WTC11 (cell line): ENCODE data around the gene CST6. TPM values are rescaled to one million over a fixed set of nuclear protein-coding genes. Genes with fewer than 3 reads are reported as not detected.

Experiments
- ATAC-seq: fragments of 200-7000 bp; cut with Tn5 transposase; 2 replicates; pipeline ENCODE4 v1.10.0; 2021; ENCODE audit warnings: mild to moderate bottlenecking, moderate library complexity
- CTCF ChIA-PET: fragments of 300-600 bp; sonication (Branson Sonifier 250); formaldehyde crosslinking; loops from one replicate; lab custom pipeline; 2021; ENCODE audit warnings: antibody characterized with exemption; lab: Charles Lee
- POLR2A ChIA-PET: fragments of 350-600 bp; sonication (Branson Sonifier 250); formaldehyde crosslinking; loops from one replicate; lab custom pipeline; 2021; ENCODE audit warnings: antibody characterized with exemption; lab: Charles Lee
- DNase-seq: peaks from one replicate; pipeline ENCODE4 v3.0.0; 2021; ENCODE audit warnings: low spot score
- H3K27ac Mint-ChIP-seq: 2 replicates; pipeline ENCODE4 v1.8.0; 2021; ENCODE audit warnings: mixed read lengths
- H3K27me3 Mint-ChIP-seq: 2 replicates; pipeline ENCODE4 v1.8.0; 2021; ENCODE audit warnings: low read depth, mild to moderate bottlenecking, moderate library complexity, mixed read lengths
- H3K36me3 Mint-ChIP-seq: 2 replicates; pipeline ENCODE4 v1.8.0; 2021; ENCODE audit warnings: mixed read lengths
- H3K4me1 Mint-ChIP-seq: 2 replicates; pipeline ENCODE4 v1.8.0; 2022; ENCODE audit warnings: mixed read lengths
- H3K4me3 Mint-ChIP-seq: 2 replicates; pipeline ENCODE4 v1.8.0; 2021; ENCODE audit warnings: mild to moderate bottlenecking, moderate library complexity, mixed read lengths
- H3K9me3 Mint-ChIP-seq: 2 replicates; pipeline ENCODE4 v1.8.0; 2021; ENCODE audit warnings: mixed read lengths
- ATF6 ChIP-seq: sonication (generic); formaldehyde crosslinking; IDR thresholded peaks from 2 replicates; pipeline ENCODE4 v1.8.1; 2023; ENCODE audit warnings: mild to moderate bottlenecking, missing genetic modification reagents
- EMX1 ChIP-seq: fragments of 250-450 bp; sonication (Bioruptor Pico); IDR thresholded peaks from 2 replicates; pipeline ENCODE4 v1.8.0; 2021; ENCODE audit warnings: mild to moderate bottlenecking
- FOXP1 ChIP-seq: sonication (generic); formaldehyde crosslinking; IDR thresholded peaks from 2 replicates; pipeline ENCODE4 v1.8.0; 2022; ENCODE audit warnings: missing genetic modification reagents, mild to moderate bottlenecking, moderate library complexity, borderline replicate concordance
- HMGXB4 ChIP-seq: sonication (generic); formaldehyde crosslinking; IDR thresholded peaks from 2 replicates; pipeline ENCODE4 v1.8.1; 2023; ENCODE audit warnings: mild to moderate bottlenecking, moderate library complexity, missing genetic modification reagents
- NFE2L1 ChIP-seq: sonication (generic); formaldehyde crosslinking; IDR thresholded peaks from 2 replicates; pipeline ENCODE4 v1.8.1; 2023; ENCODE audit warnings: missing genetic modification reagents
- NFYB ChIP-seq: sonication (generic); formaldehyde crosslinking; conservative IDR thresholded peaks from 2 replicates; pipeline ENCODE4 v1.8.0; 2022; ENCODE audit warnings: low read depth, missing genetic modification reagents
- ZNF317 ChIP-seq: sonication (generic); formaldehyde crosslinking; IDR thresholded peaks from 2 replicates; pipeline ENCODE4 v1.8.1; 2023; ENCODE audit warnings: low read depth, mild to moderate bottlenecking, moderate library complexity, missing genetic modification reagents, borderline replicate concordance
- ZNF671 ChIP-seq: fragments of 250-450 bp; sonication (Bioruptor Pico); IDR thresholded peaks from 2 replicates; pipeline ENCODE4 v1.8.0; 2021; ENCODE audit warnings: mild to moderate bottlenecking
- total RNA-seq: library from RNA; stranded (reverse); gene quantifications from 3 replicates; pipeline ENCODE4 v1.2.3, GENCODE V29; 2021
- TF ChIP-seq, protein P1 (sequence below): fragments of 250-450 bp; sonication (Bioruptor Pico); IDR thresholded peaks from 2 replicates; pipeline ENCODE4 v2.1.2; 2022; ENCODE audit warnings: mild to moderate bottlenecking, moderate library complexity
- TF ChIP-seq, protein P2 (sequence below): fragments of 250-450 bp; sonication (Bioruptor Pico); conservative IDR thresholded peaks from 2 replicates; pipeline ENCODE4 v1.9.0; 2021; ENCODE audit warnings: mild to moderate bottlenecking
- TF ChIP-seq, protein P3 (sequence below): sonication (generic); formaldehyde crosslinking; IDR thresholded peaks from 2 replicates; pipeline ENCODE4 v1.8.0; 2022; ENCODE audit warnings: mild to moderate bottlenecking, missing genetic modification reagents
- TF ChIP-seq, protein P4 (sequence below): sonication (generic); formaldehyde crosslinking; IDR thresholded peaks from 2 replicates; pipeline ENCODE4 v1.8.1; 2022; ENCODE audit warnings: mild to moderate bottlenecking, moderate library complexity, missing genetic modification reagents
- TF ChIP-seq, protein P5 (sequence below): sonication (generic); formaldehyde crosslinking; IDR thresholded peaks from 2 replicates; pipeline ENCODE4 v1.8.0; 2022; ENCODE audit warnings: missing genetic modification reagents
- TF ChIP-seq, protein P6 (sequence below): sonication (generic); formaldehyde crosslinking; IDR thresholded peaks from 2 replicates; pipeline ENCODE4 v1.8.1; 2023; ENCODE audit warnings: mild to moderate bottlenecking, missing genetic modification reagents, moderate library complexity
- TF ChIP-seq, protein P7 (sequence below): sonication (generic); formaldehyde crosslinking; IDR thresholded peaks from 2 replicates; pipeline ENCODE4 v1.8.0; 2022; ENCODE audit warnings: mild to moderate bottlenecking, missing genetic modification reagents

The CST6 gene
- total RNA-seq, 1 experiment from 2014 or later, result 0.72 TPM

DNA sequence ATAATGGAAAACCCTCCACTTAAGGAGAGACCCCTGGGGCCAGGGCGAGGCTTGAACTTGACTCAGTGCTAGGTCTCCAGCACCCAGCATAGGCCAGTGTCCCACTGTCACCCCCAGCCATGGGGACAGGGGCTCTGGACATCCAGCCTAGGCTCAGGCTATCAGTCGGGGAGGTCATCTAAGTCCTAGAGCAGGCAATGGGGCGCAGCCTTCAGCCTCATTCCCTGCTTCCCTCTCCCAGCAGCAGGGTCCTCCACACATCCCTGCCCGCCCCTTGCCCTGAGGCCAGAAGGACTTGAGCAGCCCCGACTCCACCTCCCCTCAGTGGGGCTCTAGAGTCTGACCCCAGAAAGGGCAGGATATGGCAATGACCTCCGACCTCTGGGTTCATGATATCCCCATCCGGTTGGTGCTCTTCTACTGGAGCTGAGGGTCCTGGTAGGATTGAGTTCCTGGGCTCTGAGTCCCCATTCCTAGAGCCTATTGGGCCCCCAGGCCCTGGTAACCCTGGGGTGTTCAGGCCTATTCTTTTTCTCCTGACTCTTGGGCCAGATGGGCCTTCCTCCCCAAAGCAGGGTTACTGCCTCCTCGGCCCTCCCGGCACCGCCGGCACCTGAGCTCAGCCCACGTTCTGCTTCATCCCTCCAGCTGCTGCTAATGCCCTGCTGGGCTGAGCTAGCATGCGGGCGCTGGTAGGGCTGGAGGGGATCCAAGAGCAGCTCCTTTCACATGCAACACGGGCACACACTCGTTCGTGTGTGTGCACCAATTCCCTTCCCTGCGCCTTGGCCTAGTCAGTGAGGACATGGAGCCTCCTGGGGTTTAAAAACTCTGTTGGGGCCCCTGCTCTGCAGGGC, 4.4 kb downstream of the CST6 start:
- Mint-ChIP-seq H3K27me3 (peaks cover 11% of the 10 kb centered on the region), H3K27ac (no peak overlapping the region), H3K9me3 (no peaks in the 10 kb centered on the region), H3K4me1 (no peaks in the 10 kb centered on the region), H3K36me3 (no peaks in the 10 kb centered on the region), H3K4me3 (no peak overlapping the region)
- CTCF ChIA-PET, result interaction anchor here (1.0 to 1.6 kb wide), 2 partner anchors 29 to 125 kb away, joined by 4 read pairs; partner anchors contain the start of gene CCDC85B
- ATAC-seq, result no peak
- DNase-seq, result no peak
- POLR2A ChIA-PET, result no interaction called here
- TF ChIP-seq, protein P1, sequence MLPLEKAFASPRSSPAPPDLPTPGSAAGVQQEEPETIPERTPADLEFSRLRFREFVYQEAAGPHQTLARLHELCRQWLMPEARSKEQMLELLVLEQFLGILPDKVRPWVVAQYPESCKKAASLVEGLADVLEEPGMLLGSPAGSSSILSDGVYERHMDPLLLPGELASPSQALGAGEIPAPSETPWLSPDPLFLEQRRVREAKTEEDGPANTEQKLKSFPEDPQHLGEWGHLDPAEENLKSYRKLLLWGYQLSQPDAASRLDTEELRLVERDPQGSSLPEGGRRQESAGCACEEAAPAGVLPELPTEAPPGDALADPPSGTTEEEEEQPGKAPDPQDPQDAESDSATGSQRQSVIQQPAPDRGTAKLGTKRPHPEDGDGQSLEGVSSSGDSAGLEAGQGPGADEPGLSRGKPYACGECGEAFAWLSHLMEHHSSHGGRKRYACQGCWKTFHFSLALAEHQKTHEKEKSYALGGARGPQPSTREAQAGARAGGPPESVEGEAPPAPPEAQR (CRISPR knock-in tag), result no peak
- TF ChIP-seq HMGXB4 (no peak), EMX1 (CRISPR knock-in tag) (no peak), ZNF671 (CRISPR knock-in tag) (no peak), ATF6 (CRISPR knock-in tag) (no peak), FOXP1 (CRISPR knock-in tag) (no peak), ZNF317 (no peak), NFYB (CRISPR knock-in tag) (no peak), NFE2L1 (CRISPR knock-in tag) (no peak)
- TF ChIP-seq, protein P2, sequence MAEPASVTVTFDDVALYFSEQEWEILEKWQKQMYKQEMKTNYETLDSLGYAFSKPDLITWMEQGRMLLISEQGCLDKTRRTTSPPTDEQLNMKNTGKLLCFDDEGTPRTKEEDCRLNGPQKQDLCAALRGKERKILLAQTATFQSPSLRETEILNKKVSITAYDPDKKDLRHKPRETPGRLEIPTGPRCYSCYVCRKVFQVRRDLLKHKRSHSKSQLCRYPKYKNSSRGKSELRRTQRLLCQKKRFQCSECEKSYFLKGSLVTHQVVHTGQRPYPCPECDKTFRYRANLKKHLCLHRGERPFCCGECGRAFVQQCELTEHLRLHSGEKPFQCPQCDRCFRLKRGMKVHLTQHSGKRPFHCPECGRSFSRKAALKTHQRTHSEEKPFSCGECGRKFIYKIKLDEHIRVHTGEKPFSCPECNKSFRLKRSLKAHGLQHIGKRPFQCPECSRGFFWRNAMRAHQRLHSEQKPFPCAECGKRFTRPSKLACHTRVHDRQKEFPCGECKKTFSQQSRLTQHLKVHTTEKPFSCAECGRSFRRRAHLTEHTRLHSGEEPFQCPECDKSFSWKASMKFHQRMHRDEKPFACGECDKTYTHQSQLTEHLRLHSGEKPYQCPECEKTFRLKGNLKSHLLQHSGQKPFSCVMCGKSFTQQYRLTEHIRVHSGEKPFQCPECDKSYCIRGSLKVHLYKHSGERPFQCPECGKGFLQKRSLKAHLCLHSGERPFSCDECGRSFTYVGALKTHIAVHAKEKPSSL (CRISPR knock-in tag), result no peak
- TF ChIP-seq, protein P3, sequence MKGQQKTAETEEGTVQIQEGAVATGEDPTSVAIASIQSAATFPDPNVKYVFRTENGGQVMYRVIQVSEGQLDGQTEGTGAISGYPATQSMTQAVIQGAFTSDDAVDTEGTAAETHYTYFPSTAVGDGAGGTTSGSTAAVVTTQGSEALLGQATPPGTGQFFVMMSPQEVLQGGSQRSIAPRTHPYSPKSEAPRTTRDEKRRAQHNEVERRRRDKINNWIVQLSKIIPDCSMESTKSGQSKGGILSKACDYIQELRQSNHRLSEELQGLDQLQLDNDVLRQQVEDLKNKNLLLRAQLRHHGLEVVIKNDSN (CRISPR knock-in tag), result no peak
- TF ChIP-seq, protein P4, sequence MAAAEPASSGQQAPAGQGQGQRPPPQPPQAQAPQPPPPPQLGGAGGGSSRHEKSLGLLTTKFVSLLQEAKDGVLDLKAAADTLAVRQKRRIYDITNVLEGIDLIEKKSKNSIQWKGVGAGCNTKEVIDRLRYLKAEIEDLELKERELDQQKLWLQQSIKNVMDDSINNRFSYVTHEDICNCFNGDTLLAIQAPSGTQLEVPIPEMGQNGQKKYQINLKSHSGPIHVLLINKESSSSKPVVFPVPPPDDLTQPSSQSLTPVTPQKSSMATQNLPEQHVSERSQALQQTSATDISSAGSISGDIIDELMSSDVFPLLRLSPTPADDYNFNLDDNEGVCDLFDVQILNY (CRISPR knock-in tag), result no peak
- TF ChIP-seq, protein P5, sequence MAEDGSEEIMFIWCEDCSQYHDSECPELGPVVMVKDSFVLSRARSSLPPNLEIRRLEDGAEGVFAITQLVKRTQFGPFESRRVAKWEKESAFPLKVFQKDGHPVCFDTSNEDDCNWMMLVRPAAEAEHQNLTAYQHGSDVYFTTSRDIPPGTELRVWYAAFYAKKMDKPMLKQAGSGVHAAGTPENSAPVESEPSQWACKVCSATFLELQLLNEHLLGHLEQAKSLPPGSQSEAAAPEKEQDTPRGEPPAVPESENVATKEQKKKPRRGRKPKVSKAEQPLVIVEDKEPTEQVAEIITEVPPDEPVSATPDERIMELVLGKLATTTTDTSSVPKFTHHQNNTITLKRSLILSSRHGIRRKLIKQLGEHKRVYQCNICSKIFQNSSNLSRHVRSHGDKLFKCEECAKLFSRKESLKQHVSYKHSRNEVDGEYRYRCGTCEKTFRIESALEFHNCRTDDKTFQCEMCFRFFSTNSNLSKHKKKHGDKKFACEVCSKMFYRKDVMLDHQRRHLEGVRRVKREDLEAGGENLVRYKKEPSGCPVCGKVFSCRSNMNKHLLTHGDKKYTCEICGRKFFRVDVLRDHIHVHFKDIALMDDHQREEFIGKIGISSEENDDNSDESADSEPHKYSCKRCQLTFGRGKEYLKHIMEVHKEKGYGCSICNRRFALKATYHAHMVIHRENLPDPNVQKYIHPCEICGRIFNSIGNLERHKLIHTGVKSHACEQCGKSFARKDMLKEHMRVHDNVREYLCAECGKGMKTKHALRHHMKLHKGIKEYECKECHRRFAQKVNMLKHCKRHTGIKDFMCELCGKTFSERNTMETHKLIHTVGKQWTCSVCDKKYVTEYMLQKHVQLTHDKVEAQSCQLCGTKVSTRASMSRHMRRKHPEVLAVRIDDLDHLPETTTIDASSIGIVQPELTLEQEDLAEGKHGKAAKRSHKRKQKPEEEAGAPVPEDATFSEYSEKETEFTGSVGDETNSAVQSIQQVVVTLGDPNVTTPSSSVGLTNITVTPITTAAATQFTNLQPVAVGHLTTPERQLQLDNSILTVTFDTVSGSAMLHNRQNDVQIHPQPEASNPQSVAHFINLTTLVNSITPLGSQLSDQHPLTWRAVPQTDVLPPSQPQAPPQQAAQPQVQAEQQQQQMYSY (CRISPR knock-in tag), result no peak
- TF ChIP-seq, protein P6, sequence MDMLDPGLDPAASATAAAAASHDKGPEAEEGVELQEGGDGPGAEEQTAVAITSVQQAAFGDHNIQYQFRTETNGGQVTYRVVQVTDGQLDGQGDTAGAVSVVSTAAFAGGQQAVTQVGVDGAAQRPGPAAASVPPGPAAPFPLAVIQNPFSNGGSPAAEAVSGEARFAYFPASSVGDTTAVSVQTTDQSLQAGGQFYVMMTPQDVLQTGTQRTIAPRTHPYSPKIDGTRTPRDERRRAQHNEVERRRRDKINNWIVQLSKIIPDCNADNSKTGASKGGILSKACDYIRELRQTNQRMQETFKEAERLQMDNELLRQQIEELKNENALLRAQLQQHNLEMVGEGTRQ (CRISPR knock-in tag), result no peak
- TF ChIP-seq, protein P7, sequence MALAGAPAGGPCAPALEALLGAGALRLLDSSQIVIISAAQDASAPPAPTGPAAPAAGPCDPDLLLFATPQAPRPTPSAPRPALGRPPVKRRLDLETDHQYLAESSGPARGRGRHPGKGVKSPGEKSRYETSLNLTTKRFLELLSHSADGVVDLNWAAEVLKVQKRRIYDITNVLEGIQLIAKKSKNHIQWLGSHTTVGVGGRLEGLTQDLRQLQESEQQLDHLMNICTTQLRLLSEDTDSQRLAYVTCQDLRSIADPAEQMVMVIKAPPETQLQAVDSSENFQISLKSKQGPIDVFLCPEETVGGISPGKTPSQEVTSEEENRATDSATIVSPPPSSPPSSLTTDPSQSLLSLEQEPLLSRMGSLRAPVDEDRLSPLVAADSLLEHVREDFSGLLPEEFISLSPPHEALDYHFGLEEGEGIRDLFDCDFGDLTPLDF (CRISPR knock-in tag), result no peak
